ENCODE measurements around the gene SALL1.

DNA sequence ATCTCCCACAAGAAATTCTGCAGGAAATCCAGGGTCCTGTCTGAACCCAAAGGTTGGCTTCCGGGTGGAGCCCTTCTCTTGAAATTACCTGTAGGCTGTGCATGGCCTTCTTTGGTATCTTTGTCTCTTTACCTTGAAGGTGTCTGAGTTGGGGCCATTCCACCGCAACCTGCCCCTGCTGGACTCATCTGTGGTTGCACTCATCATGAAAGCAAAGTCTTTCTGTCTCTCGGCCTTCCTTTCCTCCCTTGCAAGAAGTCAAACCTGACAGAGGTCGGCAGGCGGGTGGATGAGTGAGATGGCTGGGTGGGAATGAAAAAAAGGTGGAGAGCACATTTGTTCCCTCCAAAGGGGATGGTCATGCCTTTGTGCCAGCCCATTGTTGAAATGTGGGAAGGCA is 25.1 kb downstream of the SALL1 start:
- TF ChIP-seq POLR2A (IDR thresholded peaks at IDR 0.05; ENCODE audit: low read depth, low read length) = no peak
- TF ChIP-seq POLR2AphosphoS5 (IDR thresholded peaks at IDR 0.05; ENCODE audit: low read depth, low read length) = no peak
- TF ChIP-seq SPI1 (IDR thresholded peaks at IDR 0.05; ENCODE audit: low read depth, low read length) = no peak
- no peak for TF ChIP-seq TAF1 (IDR thresholded peaks at IDR 0.05; ENCODE audit: low read depth, low read length)
- TF ChIP-seq PAX5 (IDR thresholded peaks at IDR 0.05; ENCODE audit: insufficient read depth, low read length, severe bottlenecking) = no peak
